22Rv1 (cell line): ENCODE results near the gene CYGB.

Source experiments
- CTCF ChIP-seq: fragments of 450-650 bp; IDR thresholded peaks from 2 replicates; pipeline ENCODE4 v1.5.1; 2017; ENCODE audit warnings: mild to moderate bottlenecking
- ZFX ChIP-seq: fragments of 450-650 bp; IDR thresholded peaks from 2 replicates; pipeline ENCODE4 v1.6.1; 2017; ENCODE audit warnings: antibody characterized with exemption, borderline replicate concordance

GRCh38 chr17:76551685-76552084, 14.2 kb upstream of the CYGB start:
- TF ChIP-seq CTCF, result no peak
- no peak for TF ChIP-seq ZFX
